GM12891 (cell line): ENCODE measurements around the gene SPACDR.

Source experiments
- PAX5 ChIP-seq: IDR thresholded peaks from 2 replicates; pipeline ENCODE4 v1.6.1; 2011; ENCODE audit warnings: low read length, moderate library complexity, mild to moderate bottlenecking; ENCODE audit not compliant: insufficient read depth, severe bottlenecking
- POLR2A ChIP-seq: IDR thresholded peaks from 2 replicates; pipeline ENCODE4 v1.6.1; 2011; ENCODE audit warnings: low read depth, low read length, control low read depth
- POLR2AphosphoS5 ChIP-seq: IDR thresholded peaks from 2 replicates; pipeline ENCODE4 v1.6.1; 2011; ENCODE audit warnings: low read depth, low read length, control low read depth
- POU2F2 ChIP-seq: IDR thresholded peaks from 2 replicates; pipeline ENCODE4 v1.6.1; 2011; ENCODE audit warnings: low read depth, mild to moderate bottlenecking, control low read depth, low read length, moderate library complexity
- SPI1 ChIP-seq: IDR thresholded peaks from 2 replicates; pipeline ENCODE4 v1.6.1; 2011; ENCODE audit warnings: low read depth, low read length, control low read depth
- TAF1 ChIP-seq: IDR thresholded peaks from 2 replicates; pipeline ENCODE4 v1.6.1; 2011; ENCODE audit warnings: low read depth, low read length, control low read depth

GRCh38 chr7:100510437-100511239 is 46.6 kb upstream of the SPACDR start:
- TF ChIP-seq POLR2AphosphoS5 (no peak), POLR2A (no peak), TAF1 (no peak), PAX5 (no peak), SPI1 (no peak), POU2F2 (no peak)
